Smooth muscle cell (in vitro differentiated cells): ENCODE results near the gene ACVR1. TPM values are rescaled to one million over a fixed set of nuclear protein-coding genes. Genes with fewer than 3 reads are reported as not detected.

Experiments used
- DNase-seq: peaks from one replicate; lab custom pipeline; 2025; ENCODE audit not compliant: unreplicated experiment; lab: John Stamatoyannopoulos, UW
- H2AFZ ChIP-seq: fragments of 200-600 bp; sonication (generic); 2 replicates; pipeline ENCODE4 v1.6.0; 2016; ENCODE audit warnings: antibody characterized with exemption, low read depth, mild to moderate bottlenecking
- H3F3A ChIP-seq: fragments of 200-600 bp; sonication (generic); 2 replicates; pipeline ENCODE4 v1.6.0; 2017; ENCODE audit warnings: antibody characterized with exemption, low read depth
- H3K27ac ChIP-seq: fragments of 200-600 bp; sonication (generic); 2 replicates; pipeline ENCODE4 v1.5.1; 2016; ENCODE audit warnings: low read depth, mild to moderate bottlenecking
- H3K27me3 ChIP-seq: fragments of 200-600 bp; sonication (generic); 2 replicates; pipeline ENCODE4 v1.6.1; 2016; ENCODE audit warnings: low read depth, mild to moderate bottlenecking
- H3K36me3 ChIP-seq: fragments of 200-600 bp; sonication (generic); 2 replicates; pipeline ENCODE4 v1.5.1; 2016; ENCODE audit warnings: low read depth
- H3K4me1 ChIP-seq: fragments of 200-600 bp; sonication (generic); 2 replicates; pipeline ENCODE4 v1.5.1; 2016; ENCODE audit warnings: low read depth
- H3K4me2 ChIP-seq: fragments of 200-600 bp; sonication (generic); 2 replicates; pipeline ENCODE4 v1.6.0; 2016; ENCODE audit warnings: mild to moderate bottlenecking
- H3K4me3 ChIP-seq: fragments of 200-600 bp; sonication (generic); 2 replicates; pipeline ENCODE4 v1.5.1; 2016; ENCODE audit warnings: mild to moderate bottlenecking
- H3K79me2 ChIP-seq: fragments of 200-600 bp; sonication (generic); 2 replicates; pipeline ENCODE4 v1.6.0; 2016; ENCODE audit warnings: low read depth, mild to moderate bottlenecking
- H3K9ac ChIP-seq: fragments of 200-600 bp; sonication (generic); 2 replicates; pipeline ENCODE4 v1.6.0; 2016; ENCODE audit warnings: low read depth
- H3K9me3 ChIP-seq: fragments of 200-600 bp; sonication (generic); replicated peaks from 2 replicates; pipeline ENCODE4 v1.5.1; 2016; ENCODE audit warnings: low read depth
- H4K20me1 ChIP-seq: fragments of 200-600 bp; sonication (generic); 2 replicates; pipeline ENCODE4 v1.6.0; 2016; ENCODE audit warnings: low read depth
- WGBS: methylation state at CpG from one replicate; pipeline ENCODE4 v1.1.7; 2016; ENCODE audit warnings: low lambda C conversion rate; 5-methylcytosine and 5-hydroxymethylcytosine counted together
- polyA plus RNA-seq: library from polyadenylated mRNA; unstranded; fragments of >200 nt; fragmentation: Nextera tagmentation; extraction: Ambion mirVana; gene quantifications from 2 replicates; pipeline ENCODE4 v1.2.1, GENCODE V29; 2016
- total RNA-seq: library from RNA; depleted of rRNA; stranded (reverse); fragments of >200 nt; gene quantifications from 2 replicates; pipeline ENCODE4 v1.2.3, GENCODE V29; 2014
- TF ChIP-seq, protein P1 (sequence below): fragments of 200-600 bp; sonication (generic); IDR thresholded peaks from 2 replicates; pipeline ENCODE4 v1.5.1; 2017; ENCODE audit warnings: borderline replicate concordance, mild to moderate bottlenecking, antibody characterized with exemption; ENCODE audit not compliant: insufficient read depth, poor library complexity, severe bottlenecking

The ACVR1 gene
- 22.0 and 32.7 TPM in 2 replicates for total RNA-seq
- polyA plus RNA-seq, result 26.8 and 27.2 TPM in 2 replicates

DNA sequence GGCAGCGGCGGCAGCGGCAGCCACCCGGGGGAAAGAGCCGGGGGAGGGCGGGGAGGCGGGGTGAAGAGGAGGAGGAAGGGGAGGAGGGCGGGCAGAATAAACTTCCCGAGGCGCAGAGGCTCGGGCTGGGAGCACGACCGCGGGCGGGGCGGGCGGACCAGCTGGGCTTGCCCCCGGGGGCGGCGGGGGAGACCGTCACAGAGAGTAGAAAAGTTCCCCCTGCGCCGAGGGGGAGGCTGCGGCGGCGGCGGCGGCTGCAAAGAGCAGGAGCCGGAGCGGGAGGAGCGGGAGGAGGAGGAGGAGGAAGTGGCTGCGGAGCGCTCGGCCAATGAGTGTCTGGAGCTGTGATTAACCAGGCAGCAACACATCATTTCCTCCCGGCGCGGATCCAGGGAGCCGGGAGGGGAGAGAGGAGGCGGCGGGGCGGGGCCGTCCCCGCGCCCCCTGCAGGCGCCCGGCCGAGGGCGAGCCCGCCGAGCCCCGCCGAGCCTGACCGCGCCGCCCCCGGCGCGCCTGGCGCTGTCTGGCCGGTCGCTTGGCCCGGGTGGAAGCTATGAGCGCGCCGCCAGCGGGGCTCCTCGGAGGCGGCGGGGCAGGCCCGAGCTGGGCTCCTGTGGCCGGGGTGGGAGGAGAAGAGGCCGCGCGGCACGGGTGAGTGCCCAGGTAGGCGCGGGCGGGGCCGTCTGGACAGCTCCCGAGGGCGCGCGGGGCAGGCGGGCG is at the start of gene ACVR1:
Gene ACVR1 (minus strand): TSS at position 265 of the 720 bp plus-strand sequence. CDS start 76,837 bp downstream, outside the sequence.
- peak; percentile 82 for DNase-seq
- peak within 1 kb of the TSS; percentile 95 for H3K4me2 ChIP-seq
- no peaks in the 10 kb centered on the region for H3K36me3 ChIP-seq
- peak within 1 kb of the TSS; percentile 86 for H3K9ac ChIP-seq
- peaks cover 12% of the 10 kb centered on the region for H3K4me1 ChIP-seq
- H3K9me3 ChIP-seq, result no peaks in the 10 kb centered on the region
- H2AFZ ChIP-seq, result peak within 1 kb of the TSS; percentile 82
- peaks cover 5% of the 10 kb centered on the region for H3F3A ChIP-seq
- WGBS, result 2% methylated on average over 17 of the region's 85 CpGs
- TF ChIP-seq, protein P1, sequence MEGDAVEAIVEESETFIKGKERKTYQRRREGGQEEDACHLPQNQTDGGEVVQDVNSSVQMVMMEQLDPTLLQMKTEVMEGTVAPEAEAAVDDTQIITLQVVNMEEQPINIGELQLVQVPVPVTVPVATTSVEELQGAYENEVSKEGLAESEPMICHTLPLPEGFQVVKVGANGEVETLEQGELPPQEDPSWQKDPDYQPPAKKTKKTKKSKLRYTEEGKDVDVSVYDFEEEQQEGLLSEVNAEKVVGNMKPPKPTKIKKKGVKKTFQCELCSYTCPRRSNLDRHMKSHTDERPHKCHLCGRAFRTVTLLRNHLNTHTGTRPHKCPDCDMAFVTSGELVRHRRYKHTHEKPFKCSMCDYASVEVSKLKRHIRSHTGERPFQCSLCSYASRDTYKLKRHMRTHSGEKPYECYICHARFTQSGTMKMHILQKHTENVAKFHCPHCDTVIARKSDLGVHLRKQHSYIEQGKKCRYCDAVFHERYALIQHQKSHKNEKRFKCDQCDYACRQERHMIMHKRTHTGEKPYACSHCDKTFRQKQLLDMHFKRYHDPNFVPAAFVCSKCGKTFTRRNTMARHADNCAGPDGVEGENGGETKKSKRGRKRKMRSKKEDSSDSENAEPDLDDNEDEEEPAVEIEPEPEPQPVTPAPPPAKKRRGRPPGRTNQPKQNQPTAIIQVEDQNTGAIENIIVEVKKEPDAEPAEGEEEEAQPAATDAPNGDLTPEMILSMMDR, result peak; percentile 22
- no peaks in the 10 kb centered on the region for H3K27me3 ChIP-seq
- H4K20me1 ChIP-seq, result peaks cover 36% of the 10 kb centered on the region
- peak within 1 kb of the TSS; percentile 85 for H3K4me3 ChIP-seq
- H3K27ac ChIP-seq, result peak within 1 kb of the TSS; percentile 86
- H3K79me2 ChIP-seq, result peaks cover 37% of the 10 kb centered on the region

DNA sequence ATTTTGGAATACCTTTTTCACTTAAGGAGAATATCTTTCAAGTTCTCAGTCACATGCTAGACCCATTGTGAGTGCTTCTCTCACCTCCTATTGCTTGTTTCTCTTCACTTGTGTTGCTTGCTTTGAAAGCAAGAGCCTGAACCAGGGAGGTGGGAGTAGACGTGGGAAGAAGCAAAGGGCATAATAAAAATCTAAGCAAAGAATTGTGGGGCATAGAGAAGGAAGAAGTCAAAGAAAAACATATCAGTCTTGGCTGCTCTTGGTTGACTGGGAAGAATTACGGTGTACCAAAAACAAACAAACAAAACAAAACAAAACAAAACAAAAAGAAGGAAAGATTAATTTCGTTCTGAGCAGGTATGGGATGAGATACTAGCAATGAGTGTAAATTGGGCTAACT is 48.9 kb upstream of the ACVR1 start:
- Histone ChIP-seq H3K4me2 (no peak overlapping the region), H3K79me2 (no peaks in the 10 kb centered on the region), H3K4me1 (no peaks in the 10 kb centered on the region), H3K4me3 (no peak overlapping the region), H3K9ac (no peak overlapping the region), H3K9me3 (no peaks in the 10 kb centered on the region), H3K27me3 (no peaks in the 10 kb centered on the region), H3K36me3 (no peaks in the 10 kb centered on the region), H3K27ac (no peak overlapping the region), H3F3A (no peaks in the 10 kb centered on the region), H4K20me1 (no peaks in the 10 kb centered on the region), H2AFZ (no peak overlapping the region)
- 85% methylated on average over 3 of the region's 3 CpGs for WGBS
- DNase-seq, result no peak
- TF ChIP-seq, protein P1, result no peak

DNA sequence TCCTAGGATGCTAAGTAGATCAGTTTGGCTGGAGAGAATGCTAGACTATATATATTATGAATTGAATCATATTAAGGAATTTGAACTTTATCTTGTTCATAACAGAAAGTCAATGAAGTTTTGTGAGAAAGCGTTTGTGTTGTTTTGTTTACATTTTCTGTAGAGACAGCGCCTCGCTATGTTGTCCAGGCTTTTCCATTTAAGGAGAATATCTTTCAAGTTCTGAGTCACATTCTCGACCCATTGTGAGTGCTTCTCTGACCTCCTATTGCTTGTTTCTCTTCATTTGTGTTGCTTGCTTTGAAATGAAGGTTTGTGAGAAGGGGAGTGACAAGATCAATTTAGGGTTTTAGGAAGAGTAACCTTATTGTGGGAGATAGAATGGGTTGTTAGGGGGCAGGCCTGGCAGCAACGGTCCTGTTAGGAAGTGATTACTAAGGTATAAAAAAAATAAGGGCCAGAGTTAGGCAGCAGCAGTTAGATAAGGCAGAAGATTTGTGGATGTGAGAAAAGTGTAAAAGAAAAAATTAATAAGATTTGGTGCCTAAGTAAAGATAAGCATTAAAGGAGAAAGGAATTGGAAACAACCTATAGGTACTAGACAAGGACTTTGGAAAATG is 47.6 kb upstream of the ACVR1 start:
- Histone ChIP-seq H3K36me3 (no peaks in the 10 kb centered on the region), H4K20me1 (no peaks in the 10 kb centered on the region), H3K4me3 (no peak overlapping the region), H3K27me3 (no peaks in the 10 kb centered on the region), H3K27ac (no peak overlapping the region), H3K9ac (no peak overlapping the region), H2AFZ (peak overlapping the region; percentile 61), H3K4me1 (no peaks in the 10 kb centered on the region), H3K4me2 (no peak overlapping the region), H3F3A (no peaks in the 10 kb centered on the region), H3K9me3 (no peaks in the 10 kb centered on the region), H3K79me2 (no peaks in the 10 kb centered on the region)
- 35% methylated on average over 5 of the region's 5 CpGs for WGBS
- TF ChIP-seq, protein P1, result no peak
- no peak for DNase-seq
